Tibial artery (tissue), 4 donors: ENCODE results near the gene RPS29.

Source experiments
- DNase-seq, 2 donors: peaks; one replicate each; pipeline ENCODE4 v3.0.0-alpha.2; 2019
- H3K27ac ChIP-seq, 2 donors: fragments of 200-600 bp; sonication (generic) in 1 of 2; 1 replicate in 1 of 2; 2 replicates in 1 of 2; pipeline ENCODE4 v1.5.1; 2018 to 2019; ENCODE audit warnings: mild to moderate bottlenecking in 1 of 2
- H3K27me3 ChIP-seq, 2 donors: fragments of 200-600 bp; sonication (generic) in 1 of 2; one replicate each; pipeline versions ENCODE4 v1.5.1 to v1.6.0; 2016 to 2019
- H3K36me3 ChIP-seq, 3 donors: fragments of 200-600 bp; sonication (generic) in 2 of 3; one replicate each; pipeline ENCODE4 v1.5.1; 2016 to 2019; ENCODE audit warnings: mild to moderate bottlenecking in 2 of 3
- H3K4me1 ChIP-seq, 4 donors: fragments of 200-600 bp; sonication (generic) in 2 of 4; 1 replicate in 3 of 4; 2 replicates in 1 of 4; pipeline ENCODE4 v1.5.1; 2016 to 2019
- H3K4me3 ChIP-seq, 2 donors: fragments of 200-600 bp; sonication (generic) in 1 of 2; 1 replicate in 1 of 2; 2 replicates in 1 of 2; pipeline ENCODE4 v1.5.1; 2018 to 2019; ENCODE audit warnings: mild to moderate bottlenecking in 2 of 2
- H3K9me3 ChIP-seq, 3 donors: fragments of 200-600 bp; sonication (generic) in 1 of 3; one replicate each; pipeline ENCODE4 v1.5.1; 2016 to 2019
- CTCF ChIP-seq, 2 experiments: fragments of 200-600 bp in 1 of 2; fragments of 450-650 bp in 1 of 2; IDR thresholded peaks; one replicate each; pipeline ENCODE4 v1.5.1; 2017 to 2019; ENCODE audit warnings: antibody characterized with exemption in 2 of 2, mild to moderate bottlenecking in 1 of 2, moderate library complexity in 1 of 2
- intact Hi-C: fragments of 100-400 bp; cut with DNase I; formaldehyde crosslinking; loops from one replicate; pipeline ENCODE4 v1.15.0; 2023; ENCODE audit warnings: low total_unique reads

RPS29 gene

GRCh38 chr14:49607583-49607982 is 21.4 kb upstream of the RPS29 start:
- H3K27me3 ChIP-seq: no peaks in the 10 kb centered on the region
- no peak for TF ChIP-seq CTCF (IDR thresholded peaks at IDR 0.05)
- no peak for DNase-seq
- H3K36me3 ChIP-seq: peaks cover 1 to 11% (median 5%) of the 10 kb centered on the region in 3 donors
- no peaks in the 10 kb centered on the region for H3K9me3 ChIP-seq
- no peak overlapping the region for H3K4me3 ChIP-seq
- intact Hi-C loops: no loop called here
- no peak overlapping the region for H3K27ac ChIP-seq
- H3K4me1 ChIP-seq: no peaks in the 10 kb centered on the region

GRCh38 chr14:49598485-49599300 is 12.5 kb upstream of the RPS29 start, which contains the start of gene LRR1:
Gene LRR1, plus strand, starts transcription at chr14:49598940. Its CDS starts 81 bp downstream, at chr14:49599021.
- peak within 1 kb of the TSS; percentile 70 to 96 for H3K4me3 ChIP-seq
- peak; percentile 80 to 91 for DNase-seq
- H3K36me3 ChIP-seq: peaks cover 0 to 4% (median 1%) of the 10 kb centered on the region in 3 donors
- H3K9me3 ChIP-seq: no peaks in the 10 kb centered on the region
- H3K27me3 ChIP-seq: no peaks in the 10 kb centered on the region
- peak within 1 kb of the TSS; percentile 90 to 93 for H3K27ac ChIP-seq
- no peak for TF ChIP-seq CTCF (IDR thresholded peaks at IDR 0.05)
- intact Hi-C loops: no loop called here
- peaks cover 0 to 12% (median 4%) of the 10 kb centered on the region in 4 donors for H3K4me1 ChIP-seq

- DNase-seq: no peak
- Histone ChIP-seq H3K4me1 (peaks cover 0 to 12% (median 4%) of the 10 kb centered on the region in 4 donors), H3K27ac (peak overlapping the region; percentile 90 to 93), H3K36me3 (peaks cover 0 to 4% (median 0%) of the 10 kb centered on the region in 3 donors), H3K9me3 (no peaks in the 10 kb centered on the region), H3K4me3 (peak overlapping the region; percentile 70 to 96), H3K27me3 (no peaks in the 10 kb centered on the region)
- intact Hi-C loops: no loop called here
- TF ChIP-seq CTCF (IDR thresholded peaks at IDR 0.05): no peak
These were observed 12.0 kb upstream of the RPS29 start for GRCh38 chr14:49598189-49598484.

- H3K27me3 ChIP-seq: no peaks in the 10 kb centered on the region
- no peaks in the 10 kb centered on the region for H3K9me3 ChIP-seq
- H3K36me3 ChIP-seq: no peaks in the 10 kb centered on the region
- no peak for DNase-seq
- H3K4me3 ChIP-seq: no peak overlapping the region
- peaks cover 0 to 9% (median 4%) of the 10 kb centered on the region in 4 donors for H3K4me1 ChIP-seq
- intact Hi-C loops: no loop called here
- no peak for TF ChIP-seq CTCF (IDR thresholded peaks at IDR 0.05)
- H3K27ac ChIP-seq: no peak overlapping the region
These were observed 8.3 kb upstream of the RPS29 start for GRCh38 chr14:49594347-49595091.

GRCh38 chr14:49593016-49593415 is 6.8 kb upstream of the RPS29 start:
- no peaks in the 10 kb centered on the region for H3K9me3 ChIP-seq
- H3K4me3 ChIP-seq: no peak overlapping the region
- no peak for TF ChIP-seq CTCF (IDR thresholded peaks at IDR 0.05)
- H3K27ac ChIP-seq: no peak overlapping the region
- no peaks in the 10 kb centered on the region for H3K27me3 ChIP-seq
- H3K4me1 ChIP-seq: peaks cover 0 to 9% (median 4%) of the 10 kb centered on the region in 4 donors
- intact Hi-C loops: no loop called here
- DNase-seq: no peak
- H3K36me3 ChIP-seq: no peaks in the 10 kb centered on the region
